ENCODE data around the gene TEX22.

The TEX22 gene

DNA sequence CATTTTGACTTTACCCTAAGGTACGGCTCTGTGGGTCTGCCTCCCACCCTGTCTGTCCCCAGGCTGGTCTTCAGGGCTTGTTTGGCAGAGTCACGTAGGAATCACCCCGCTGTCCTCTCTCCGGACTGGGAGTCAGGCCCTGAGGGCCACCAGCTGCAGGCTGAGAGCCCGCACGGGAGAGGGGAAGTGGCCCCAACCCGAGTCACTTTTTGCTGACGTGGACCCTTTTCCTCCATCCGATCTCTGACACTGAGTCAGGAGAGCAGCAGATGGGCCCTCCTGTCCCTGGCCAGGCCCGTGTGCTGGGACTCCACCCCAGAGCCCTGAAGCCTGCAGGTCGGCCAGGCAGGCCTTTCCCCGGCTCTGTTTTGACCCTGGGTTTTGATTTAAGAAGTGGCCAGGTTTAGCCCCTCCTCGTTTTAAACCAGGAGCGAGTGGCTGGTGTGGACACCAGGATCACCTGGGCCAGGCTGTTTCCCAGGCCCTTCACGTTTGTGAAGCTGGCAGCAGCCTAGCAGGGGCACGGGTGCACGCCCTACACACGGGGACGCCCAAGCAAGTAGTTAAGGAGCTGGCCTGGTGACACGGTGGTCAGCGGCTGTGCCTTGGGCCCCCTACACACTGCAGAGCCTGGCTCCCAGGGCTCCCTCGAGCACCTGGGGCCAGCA, 12.5 kb upstream of the TEX22 start:
- no peak for DNase-seq

DNA sequence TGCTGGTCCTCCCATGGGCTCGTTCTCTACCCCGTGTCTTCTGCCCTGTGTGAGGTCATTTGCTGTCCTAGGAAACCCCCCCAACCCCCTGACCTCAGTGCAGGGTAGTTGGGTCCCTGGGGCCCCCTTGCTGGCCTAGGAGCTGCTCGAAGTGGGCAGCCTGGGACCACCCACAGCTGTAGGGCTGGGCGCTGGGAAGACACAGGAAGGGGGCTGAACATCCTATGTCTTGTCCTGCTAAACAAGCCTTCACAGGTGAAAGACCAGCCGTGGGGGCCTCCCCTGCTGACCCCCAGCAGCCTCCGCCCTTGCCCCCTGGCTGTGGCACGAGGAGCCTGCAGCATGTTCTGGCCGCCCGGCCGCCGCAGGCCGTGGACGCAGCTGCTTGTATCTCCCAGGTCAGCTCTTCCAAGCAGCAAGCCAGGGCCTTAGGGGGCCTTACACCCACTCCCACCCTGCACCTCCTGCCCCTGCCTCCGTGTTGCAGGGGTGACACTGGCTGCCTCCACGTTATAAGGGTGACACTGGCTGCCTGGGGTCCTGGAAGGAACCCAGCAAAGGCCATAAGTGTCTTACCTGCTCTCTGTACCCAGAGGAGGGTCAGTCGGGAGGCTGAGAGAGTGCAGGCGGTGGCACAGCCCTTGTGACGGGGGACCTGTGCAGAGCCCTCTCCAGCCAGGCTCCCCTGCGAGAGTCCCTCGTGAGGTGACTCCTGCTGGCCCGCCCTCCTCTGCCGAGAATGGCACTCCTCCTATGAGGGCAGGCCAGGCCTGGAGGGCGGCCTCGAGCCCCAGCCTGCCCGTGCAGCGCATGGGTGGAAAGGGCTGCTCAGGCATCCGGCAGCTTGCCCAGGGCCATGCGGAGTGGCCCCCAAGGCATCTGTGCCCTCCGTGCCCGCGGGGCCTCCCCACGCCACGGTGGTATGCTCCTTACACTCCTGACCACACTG, 11.5 kb upstream of the TEX22 start:
- no peak for DNase-seq

GRCh38 chr14:105387530-105387922, 10.8 kb upstream of the TEX22 start:
- no peak for DNase-seq

DNA sequence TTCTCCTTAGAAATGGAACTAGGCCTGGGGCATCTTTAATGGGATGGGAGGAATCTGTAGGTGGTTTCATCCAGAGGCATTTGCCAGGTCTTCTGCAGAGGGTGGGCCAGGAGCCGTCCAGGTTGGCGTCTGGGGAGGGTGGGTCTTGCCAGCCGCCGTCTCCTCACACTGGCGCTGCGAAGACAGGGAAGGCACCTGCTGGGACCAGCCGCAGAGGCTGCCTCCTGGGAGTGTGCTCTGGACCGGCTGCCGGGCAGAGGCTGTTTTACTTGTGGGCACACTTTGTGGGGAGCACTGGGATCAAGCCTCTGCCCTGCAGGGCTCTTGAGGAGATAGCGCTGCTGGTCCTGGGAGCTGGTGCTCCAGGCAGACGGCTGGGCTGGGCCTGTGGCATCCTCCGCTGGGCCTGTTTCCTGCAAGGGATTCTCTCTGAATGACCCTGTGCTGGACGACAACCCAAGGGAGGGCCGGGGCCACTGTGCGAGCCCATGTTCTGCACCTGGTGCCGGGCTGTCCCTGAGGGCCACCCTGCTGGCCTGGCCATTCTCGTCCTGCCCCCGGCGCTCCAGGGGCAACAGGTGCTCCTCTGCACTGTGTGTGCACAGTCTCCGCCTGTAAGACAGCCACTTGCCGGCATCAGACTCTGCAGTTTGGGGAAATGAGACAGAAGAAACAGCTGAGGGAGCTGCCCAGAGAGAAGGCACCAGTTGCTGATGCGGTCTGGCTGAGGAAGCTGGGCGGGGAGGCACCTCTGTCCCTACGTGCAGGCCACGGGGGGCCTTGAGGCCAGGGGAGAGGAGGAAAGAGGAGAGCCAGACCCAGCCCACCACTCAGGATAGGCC, 10.0 kb upstream of the TEX22 start:
- DNase-seq, result no peak

- no peak for DNase-seq
Measured at GRCh38 chr14:105388976-105389375, 9.4 kb upstream of the TEX22 start.

DNA sequence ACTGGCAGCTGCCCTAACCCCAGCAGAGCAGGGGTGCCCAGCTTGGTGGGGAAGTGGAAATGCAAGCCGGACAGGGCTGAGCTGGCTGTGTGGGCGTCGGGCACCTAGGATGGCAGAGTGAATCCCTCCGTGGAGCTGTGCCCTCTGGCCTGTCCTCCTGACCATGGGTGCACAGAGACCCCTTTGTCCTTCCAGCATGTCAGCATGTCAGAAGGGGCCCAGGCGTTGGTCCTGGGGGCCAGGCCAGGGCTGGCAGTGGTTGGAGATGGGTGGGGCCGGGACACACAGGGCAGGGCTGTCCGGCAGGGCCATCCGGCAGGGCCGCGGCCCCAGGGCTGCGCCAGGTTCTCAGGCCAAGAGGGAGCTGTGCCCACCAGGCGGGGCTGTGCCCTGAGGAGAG, 8.8 kb upstream of the TEX22 start:
- no peak for DNase-seq

DNA sequence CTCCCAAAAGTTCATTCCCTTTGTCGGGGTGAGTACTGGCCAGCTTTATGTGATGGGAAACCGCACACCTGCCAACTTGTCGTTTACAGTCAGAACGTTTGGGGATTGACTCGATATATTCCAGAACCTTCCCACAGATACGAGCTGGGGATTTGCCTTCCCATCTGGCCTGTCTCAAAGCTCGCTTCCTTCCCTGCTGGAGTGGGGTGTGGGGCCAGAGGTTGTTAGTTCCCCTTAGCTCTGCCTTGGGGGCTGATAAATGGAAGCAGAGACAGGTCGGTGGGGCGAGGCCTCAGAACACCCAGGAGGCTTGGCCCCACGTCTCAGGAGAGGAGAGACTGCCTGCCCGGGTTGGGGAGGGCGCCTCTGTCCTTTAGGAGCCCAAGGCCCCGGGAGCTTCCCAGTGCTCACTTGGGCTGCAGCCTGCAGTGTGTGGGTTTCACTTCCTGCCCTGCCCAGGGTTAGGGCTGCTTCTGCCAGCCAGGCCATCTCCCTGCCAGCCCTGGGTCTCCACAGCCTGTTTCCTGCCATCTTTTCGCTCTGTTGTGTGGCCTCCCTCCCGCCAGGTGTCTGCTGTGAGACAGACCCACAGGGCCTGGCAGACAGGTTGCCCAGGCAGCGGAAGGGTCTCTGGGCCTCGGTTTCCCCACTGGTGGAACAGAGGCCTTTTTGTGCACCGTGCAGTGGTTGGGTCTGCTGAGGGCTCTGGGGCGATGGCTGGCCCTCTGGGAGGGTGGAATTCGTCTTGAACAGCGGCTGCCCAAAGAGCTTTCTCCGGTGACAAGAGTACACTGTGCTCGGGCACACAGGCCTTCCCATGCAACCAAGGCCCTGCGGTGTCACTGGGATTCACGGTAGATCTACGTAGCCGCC, 8.1 kb upstream of the TEX22 start:
- no peak for DNase-seq

DNA sequence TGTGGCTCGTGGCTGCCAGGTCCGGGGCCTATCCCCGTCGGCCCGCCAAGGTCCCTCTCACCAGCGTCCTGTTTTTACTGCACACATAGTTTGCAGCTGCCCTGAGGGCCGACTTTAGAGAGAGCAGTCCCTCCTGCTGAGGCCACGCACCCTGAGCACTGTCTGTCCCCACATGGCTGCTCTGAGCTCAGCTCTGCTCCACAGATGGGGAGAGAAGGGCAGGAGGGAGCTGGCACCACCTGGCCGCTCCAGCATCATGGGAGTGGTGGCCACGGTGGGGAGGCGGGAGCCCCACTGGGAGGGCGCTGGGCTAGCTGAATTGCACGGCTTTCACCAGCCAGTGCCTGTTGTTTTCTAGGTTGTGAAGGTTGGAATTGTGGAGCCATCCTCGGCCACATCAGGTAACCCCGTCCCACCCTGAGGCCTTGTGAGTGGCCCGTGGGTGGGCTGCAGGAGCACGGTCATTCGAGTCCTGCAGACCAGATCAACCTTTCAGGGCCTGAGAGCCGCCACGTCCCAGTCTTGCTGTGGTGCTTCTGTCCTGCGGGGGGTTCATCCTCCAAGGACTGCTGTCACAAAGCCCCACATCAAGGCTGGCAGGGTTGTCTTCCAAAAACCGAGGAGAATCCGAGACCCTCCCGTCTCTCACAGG, 7.4 kb upstream of the TEX22 start:
- DNase-seq, result no peak

DNA sequence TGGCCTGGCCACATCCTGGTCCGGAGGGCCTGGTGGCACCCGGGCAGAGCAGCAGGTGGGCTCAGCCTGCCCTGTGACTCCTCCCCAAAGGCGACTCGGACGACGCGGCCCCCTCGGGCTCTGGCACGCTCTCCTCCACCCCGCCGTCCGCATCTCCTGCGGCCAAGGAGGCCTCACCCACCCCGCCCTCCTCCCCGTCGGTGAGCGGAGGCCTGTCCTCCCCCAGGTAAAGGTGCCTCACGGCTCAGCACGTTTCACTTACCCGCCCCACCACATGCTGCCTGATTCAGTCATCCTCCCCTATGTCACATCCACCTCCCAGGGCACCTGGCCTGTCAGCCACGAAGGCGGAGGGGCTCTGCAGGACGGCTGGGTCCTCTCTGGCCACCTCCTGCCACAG, 6.8 kb upstream of the TEX22 start:
- no peak for DNase-seq

DNA sequence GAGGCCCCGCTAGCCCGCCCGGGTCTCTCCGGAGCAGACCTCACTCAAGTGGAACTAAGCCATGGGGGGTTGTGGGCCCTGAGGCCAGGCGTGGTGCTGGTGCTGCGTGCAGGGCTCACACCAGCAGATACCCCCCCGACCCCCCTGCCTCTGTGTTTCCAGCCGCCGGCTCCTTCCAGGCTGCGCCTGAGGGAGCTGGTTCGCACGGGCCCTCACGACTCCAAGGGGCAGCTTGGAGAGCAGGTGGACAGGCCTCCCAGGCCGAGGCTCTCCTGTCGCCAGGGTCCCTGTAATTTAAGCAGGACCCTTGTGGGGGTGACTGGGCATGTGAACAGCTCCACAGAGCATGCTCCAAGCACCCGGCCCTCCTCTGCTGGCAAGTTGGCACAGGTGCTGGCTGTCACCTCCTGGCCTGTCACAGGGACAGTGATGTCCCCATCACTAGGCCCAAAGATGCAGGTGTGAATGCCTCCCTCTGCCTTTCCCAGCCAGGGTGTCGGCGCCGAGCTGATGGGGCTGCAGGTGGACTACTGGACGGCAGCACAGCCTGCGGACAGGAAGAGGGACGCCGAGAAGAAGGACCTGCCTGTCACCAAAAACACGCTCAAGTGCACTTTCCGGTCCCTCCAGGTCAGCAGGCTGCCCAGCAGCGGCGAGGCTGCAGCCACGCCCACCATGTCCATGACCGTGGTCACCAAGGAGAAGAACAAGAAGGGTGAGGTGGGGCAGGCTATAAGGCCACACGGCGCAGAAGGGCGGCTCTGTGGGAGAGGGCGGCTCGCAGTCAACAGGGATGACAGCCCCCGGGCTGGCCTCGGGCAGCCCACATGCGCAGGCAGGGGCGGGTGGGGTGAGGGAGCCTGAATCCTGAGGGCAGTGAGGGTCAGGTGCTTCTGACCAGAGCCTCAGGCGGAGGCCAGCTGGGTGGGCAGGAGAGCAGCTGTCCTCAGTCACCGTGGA, 5.9 kb upstream of the TEX22 start:
- DNase-seq, result no peak

DNA sequence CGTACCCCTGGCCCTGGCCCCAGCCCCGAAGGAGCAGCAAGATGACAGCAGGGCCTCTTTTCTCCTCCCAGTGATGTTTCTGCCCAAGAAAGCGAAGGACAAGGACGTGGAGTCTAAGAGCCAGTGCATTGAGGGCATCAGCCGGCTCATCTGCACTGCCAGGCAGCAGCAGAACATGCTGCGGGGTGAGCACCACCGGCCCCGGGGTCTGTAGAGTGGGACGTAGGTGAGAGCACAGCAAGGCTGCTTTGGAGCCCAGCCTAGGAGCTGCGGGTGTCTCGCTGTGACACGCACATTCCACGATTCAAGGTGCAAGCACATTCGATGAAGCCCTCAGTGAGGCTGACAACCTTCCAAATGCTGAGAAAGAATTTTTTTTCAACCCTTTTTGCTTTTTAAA, 5.2 kb upstream of the TEX22 start:
- DNase-seq, result no peak

DNA sequence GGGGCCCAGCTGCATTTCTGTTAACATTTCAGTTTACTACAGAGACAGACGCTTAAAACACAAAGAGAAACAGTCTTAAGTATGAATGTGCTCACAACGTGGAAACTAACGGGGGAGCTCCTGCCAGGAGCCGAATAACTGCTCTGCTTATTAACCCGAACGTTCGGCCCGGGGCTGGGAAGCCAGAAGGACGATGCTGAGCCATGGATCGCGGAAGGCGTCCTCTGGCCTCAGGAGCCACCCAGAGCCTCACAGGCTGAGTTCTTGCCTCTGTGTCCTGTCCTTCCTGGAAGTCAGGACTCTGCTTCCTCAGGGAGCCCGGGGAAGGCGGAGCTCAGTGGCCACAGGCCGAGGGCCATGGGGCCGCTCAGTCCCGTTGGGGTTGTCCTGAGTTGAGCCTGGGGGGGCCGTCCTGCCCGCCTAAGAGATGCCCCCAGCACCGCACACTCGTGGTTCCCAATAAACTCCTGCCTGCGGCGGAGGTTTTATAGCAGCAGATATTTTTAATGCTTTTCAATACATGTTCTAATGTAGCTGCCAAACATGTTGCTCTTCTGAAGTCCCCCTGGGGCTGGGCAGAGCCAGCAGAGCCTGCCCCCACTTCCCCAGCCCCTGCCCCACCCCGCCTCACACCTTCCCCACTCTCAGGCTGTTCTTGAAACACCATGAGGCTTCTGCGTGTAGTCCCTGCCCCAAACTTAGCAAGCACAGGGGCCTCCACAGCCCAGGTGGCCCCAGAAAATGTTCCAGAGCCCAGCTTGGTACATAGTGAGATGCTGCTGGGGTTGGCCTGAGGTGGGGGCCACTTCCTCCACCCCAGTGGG, 3.4 kb upstream of the TEX22 start:
- no peak for DNase-seq

GRCh38 chr14:105395538-105395854, 2.8 kb upstream of the TEX22 start:
- DNase-seq, result no peak

DNA sequence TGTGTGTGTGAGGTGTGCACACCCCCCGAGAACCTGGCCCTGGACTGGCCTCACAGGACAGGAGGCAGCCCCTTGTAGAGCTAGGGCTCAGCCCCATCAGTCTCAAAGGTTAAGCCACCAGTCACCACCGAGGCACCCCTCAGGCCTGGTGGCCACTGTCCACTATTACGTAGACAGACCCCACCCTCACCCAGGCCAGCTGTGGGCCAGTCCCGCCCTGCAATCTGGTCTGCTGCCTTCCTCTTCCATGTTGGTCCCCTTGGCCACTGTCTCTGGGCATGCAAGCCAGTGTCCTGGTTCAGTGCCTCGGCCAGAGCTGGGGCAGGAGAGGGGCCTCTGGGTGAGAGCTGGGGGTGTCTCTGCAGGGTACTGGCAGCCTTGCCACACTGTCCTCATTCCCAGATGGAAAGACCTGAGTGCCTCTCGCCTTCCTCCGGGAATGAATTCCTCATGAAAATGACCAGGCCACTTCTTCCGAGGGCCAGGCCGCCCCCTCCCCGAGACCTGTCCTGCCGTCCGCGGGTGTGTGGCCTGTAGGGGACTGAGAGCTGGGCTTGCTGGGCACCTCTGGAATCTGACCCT, 897 bp upstream of the TEX22 start:
- no peak for DNase-seq

GRCh38 chr14:105398726-105399465, 558 bp downstream of the TEX22 start:
- peak; percentile 45 for DNase-seq

- no peak for DNase-seq
Measured at GRCh38 chr14:105399466-105399775, 1.1 kb downstream of the TEX22 start.

DNA sequence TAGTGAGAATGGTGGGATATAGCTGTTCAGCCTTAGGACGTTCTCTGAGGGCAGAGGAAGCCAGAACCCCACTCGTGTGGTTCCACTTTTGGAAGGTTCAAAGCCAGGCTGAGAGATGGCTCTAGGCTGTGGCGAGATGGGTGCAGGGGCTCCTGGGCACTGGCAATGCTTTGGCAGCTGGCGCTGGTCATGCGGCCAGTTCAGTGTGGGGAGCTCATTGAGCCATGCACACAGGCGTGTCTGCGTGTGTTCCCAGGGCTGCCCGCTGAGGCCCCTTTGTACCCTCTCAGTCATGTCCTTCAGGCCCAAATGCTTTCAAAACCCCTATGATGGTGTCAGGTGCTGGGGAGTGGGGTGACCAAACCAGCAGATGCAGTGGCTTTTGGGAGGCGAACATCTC, 1.7 kb downstream of the TEX22 start:
- DNase-seq, result no peak

DNA sequence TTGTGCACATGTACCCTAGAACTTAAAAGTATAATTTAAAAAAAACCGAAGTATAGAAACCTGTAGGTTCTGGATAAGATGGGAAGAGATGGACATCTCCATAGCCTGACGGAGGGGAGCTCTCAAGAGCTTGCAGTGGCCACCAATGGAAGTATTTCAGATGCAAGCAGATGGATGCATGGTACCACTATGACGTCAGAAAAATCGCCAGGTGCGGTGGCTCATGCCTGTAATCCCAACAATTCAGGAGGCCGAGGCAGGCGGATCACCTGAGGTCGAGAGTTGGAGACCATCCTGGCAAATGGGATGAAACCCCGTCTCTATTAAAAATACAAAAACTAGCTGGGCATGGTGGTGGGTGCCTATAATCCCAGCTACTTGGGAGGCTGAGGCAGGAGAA, 3.4 kb downstream of the TEX22 start:
- DNase-seq, result no peak

DNA sequence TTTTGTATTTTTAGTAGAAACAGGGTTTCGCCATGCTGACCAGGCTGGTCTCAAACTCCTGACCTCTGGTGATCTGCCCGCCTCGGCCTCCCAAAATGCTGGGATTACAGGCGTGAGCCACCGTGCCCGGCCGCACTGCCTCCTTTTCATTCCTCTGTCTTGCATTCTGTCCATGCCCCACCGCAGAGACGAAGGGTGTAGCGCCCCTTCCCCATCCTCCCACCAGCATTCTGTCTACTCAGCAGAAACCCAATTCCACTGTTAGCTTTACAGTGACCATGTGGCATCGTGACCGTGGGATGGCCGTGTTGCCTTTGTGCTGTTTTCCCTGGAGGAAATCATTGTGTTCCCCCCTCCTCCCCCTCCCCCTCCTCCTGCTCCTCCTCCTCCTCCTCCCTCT, 10.3 kb downstream of the TEX22 start:
- DNase-seq, result no peak

Measured in T1000 (cell line).